Measurements from ENCODE around the gene CD79B.

The CD79B gene

DNA sequence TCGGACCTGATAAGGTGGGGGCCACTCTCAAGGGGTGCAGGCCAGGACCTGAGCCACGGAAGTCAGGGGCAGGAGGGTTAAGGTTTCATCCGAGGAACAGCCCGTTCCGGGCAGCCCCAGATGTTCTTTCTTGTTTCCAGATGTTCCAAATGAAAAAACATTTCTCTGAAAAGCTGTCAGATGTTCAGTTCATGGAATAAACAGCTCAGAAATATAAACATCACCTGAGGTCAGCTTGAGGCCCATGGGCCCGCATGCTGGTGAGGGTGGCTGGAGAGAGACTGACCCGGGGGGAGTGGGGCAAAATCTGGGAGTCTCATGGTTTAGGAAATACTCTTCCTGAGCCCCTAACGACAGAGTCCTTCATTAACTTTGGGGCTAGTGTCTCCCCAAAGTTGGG lies 1.5 kb upstream of the CD79B start:
- no peak overlapping the region for H3K4me3 ChIP-seq (ENCODE audit: low read length in 2 of 2)
- no peak overlapping the region for H3K27ac ChIP-seq (ENCODE audit: low read depth in 2 of 2, low read length in 2 of 2)
- H3K4me1 ChIP-seq (ENCODE audit: control insufficient read depth in 2 of 2, insufficient read depth in 2 of 2, low read length in 2 of 2) = peaks cover 5 to 6% of the 10 kb centered on the region in 2 donors
- H3K27me3 ChIP-seq (ENCODE audit: control insufficient read depth in 2 of 2, insufficient read depth in 2 of 2, low read length in 2 of 2) = no peaks in the 10 kb centered on the region
- H3K9me3 ChIP-seq (ENCODE audit: control insufficient read depth in 2 of 2, low read length in 2 of 2) = no peaks in the 10 kb centered on the region
- no peak overlapping the region for H3K9ac ChIP-seq (ENCODE audit: low read depth in 1 of 2, low read length in 2 of 2)
- peaks cover 0 to 5% of the 10 kb centered on the region in 2 donors for H3K36me3 ChIP-seq (ENCODE audit: control insufficient read depth in 2 of 2, insufficient read depth in 2 of 2, low read length in 2 of 2)

DNA sequence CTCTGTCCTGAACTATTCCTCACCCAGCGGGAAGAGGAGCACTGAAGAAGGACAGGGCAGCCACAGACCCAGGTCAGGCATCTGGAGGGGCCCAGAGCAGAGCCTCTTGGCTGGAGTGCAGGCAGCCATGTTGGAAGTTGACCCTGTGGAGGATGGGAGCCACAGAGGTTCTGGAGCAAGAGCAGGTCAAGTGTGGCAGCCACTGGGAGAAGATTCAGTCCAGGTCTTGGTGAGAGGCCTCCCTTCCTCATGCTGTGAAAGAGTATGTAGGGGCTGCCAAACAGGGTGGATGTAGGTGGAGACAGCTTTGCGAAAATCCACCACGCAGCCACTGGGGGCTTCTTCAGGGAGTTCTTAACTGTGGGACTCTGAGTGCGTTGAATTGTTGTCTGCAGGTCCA lies 590 bp upstream of the CD79B start:
- Histone ChIP-seq H3K9me3 (ENCODE audit: control insufficient read depth in 2 of 2, low read length in 2 of 2) (no peaks in the 10 kb centered on the region), H3K9ac (ENCODE audit: low read depth in 1 of 2, low read length in 2 of 2) (peak overlapping the region in 1 of 2 donors; percentile 5), H3K27ac (ENCODE audit: low read depth in 2 of 2, low read length in 2 of 2) (peak overlapping the region in 1 of 2 donors; percentile 61), H3K36me3 (ENCODE audit: control insufficient read depth in 2 of 2, insufficient read depth in 2 of 2, low read length in 2 of 2) (peaks cover 0 to 5% of the 10 kb centered on the region in 2 donors), H3K4me1 (ENCODE audit: control insufficient read depth in 2 of 2, insufficient read depth in 2 of 2, low read length in 2 of 2) (peaks cover 5 to 6% of the 10 kb centered on the region in 2 donors), H3K4me3 (ENCODE audit: low read length in 2 of 2) (no peak overlapping the region), H3K27me3 (ENCODE audit: control insufficient read depth in 2 of 2, insufficient read depth in 2 of 2, low read length in 2 of 2) (no peaks in the 10 kb centered on the region)

DNA sequence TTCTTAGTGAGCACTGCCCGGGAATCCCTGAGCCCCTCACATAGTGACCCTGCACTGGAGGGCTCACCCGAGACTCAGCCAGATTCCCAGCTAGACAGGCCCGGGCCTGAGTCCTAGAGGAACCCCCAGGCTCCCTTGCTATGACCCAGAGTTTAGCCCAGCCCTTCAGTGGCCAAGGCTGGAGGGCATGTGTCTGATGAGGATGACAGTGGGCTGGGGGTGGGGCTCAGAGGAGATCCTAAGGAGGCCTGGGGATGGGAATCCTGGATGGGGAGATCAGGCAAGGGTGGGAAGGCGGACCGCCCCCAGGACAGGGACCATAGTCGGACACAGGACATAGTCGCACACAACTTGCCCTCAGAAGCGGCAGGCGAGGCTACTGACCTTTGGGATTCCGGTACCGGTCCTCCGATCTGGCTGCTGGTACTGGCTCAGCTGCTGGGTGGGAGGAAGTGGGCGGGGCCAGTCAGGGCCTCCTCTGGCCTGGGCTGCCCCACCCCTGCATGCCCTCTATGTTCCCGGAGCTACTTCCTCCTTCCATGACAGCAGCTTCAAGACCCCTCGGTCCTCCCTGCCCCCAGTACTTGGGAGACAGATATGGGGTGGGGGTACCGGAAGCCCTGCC lies 1.1 kb downstream of the CD79B start:
- H3K4me1 ChIP-seq (ENCODE audit: control insufficient read depth in 2 of 2, insufficient read depth in 2 of 2, low read length in 2 of 2) = peaks cover 5 to 6% of the 10 kb centered on the region in 2 donors
- H3K4me3 ChIP-seq (ENCODE audit: low read length in 2 of 2) = peak overlapping the region; percentile 39 to 69
- peak overlapping the region in 1 of 2 donors; percentile 56 for H3K9ac ChIP-seq (ENCODE audit: low read depth in 1 of 2, low read length in 2 of 2)
- H3K9me3 ChIP-seq (ENCODE audit: control insufficient read depth in 2 of 2, low read length in 2 of 2) = no peaks in the 10 kb centered on the region
- H3K27ac ChIP-seq (ENCODE audit: low read depth in 2 of 2, low read length in 2 of 2) = peak overlapping the region; percentile 41 to 61
- H3K36me3 ChIP-seq (ENCODE audit: control insufficient read depth in 2 of 2, insufficient read depth in 2 of 2, low read length in 2 of 2) = peaks cover 0 to 5% of the 10 kb centered on the region in 2 donors
- no peaks in the 10 kb centered on the region for H3K27me3 ChIP-seq (ENCODE audit: control insufficient read depth in 2 of 2, insufficient read depth in 2 of 2, low read length in 2 of 2)

DNA sequence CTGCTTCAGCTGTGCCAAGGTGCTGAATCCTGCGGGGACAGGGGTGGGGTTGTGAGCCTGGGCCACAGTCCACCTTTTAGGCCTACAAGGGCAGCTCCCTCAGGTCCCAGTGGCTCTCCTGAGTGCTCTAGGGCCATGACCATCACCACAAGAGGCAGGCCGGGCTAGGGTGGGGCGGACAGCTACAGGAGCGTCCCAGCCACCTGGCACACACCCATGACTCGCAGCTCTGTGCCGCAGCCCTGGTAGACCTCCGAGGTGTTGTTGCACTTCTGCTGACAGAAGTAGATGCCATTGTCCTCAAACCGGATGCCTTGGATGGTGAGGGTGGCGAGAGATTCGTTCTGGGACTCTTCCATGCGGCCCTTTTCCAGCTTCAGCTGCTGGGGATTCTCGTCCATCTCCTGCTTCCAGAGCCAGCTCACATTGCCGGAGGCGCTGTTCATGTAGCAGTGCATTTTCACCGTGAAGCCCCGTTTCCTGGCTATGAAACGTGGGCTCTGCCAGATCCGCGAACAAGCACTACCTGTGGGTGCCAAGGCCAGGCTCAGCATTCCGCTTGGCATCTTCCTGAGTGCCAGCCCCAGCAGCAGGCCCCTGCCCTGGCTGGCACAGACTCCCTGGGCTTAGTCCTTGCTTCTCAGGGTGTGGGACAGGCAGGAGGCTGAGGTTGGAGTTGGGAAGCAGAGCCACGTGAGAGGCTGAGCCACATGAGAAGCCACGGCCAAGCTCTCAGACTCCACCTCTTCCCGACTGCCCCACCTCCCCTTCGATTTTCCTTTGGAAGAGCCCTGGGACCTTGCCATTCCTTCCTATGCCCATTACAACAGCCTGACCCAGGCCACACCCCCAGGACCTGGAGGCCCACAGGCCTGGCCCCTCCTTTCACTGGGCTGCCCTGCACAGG lies 2.0 kb downstream of the CD79B start:
- Histone ChIP-seq H3K4me3 (ENCODE audit: low read length in 2 of 2) (peak overlapping the region in 1 of 2 donors; percentile 69), H3K9ac (ENCODE audit: low read depth in 1 of 2, low read length in 2 of 2) (no peak overlapping the region), H3K4me1 (ENCODE audit: control insufficient read depth in 2 of 2, insufficient read depth in 2 of 2, low read length in 2 of 2) (peaks cover 5 to 6% of the 10 kb centered on the region in 2 donors), H3K27me3 (ENCODE audit: control insufficient read depth in 2 of 2, insufficient read depth in 2 of 2, low read length in 2 of 2) (no peaks in the 10 kb centered on the region), H3K9me3 (ENCODE audit: control insufficient read depth in 2 of 2, low read length in 2 of 2) (no peaks in the 10 kb centered on the region), H3K27ac (ENCODE audit: low read depth in 2 of 2, low read length in 2 of 2) (no peak overlapping the region), H3K36me3 (ENCODE audit: control insufficient read depth in 2 of 2, insufficient read depth in 2 of 2, low read length in 2 of 2) (peaks cover 0 to 5% of the 10 kb centered on the region in 2 donors)

DNA sequence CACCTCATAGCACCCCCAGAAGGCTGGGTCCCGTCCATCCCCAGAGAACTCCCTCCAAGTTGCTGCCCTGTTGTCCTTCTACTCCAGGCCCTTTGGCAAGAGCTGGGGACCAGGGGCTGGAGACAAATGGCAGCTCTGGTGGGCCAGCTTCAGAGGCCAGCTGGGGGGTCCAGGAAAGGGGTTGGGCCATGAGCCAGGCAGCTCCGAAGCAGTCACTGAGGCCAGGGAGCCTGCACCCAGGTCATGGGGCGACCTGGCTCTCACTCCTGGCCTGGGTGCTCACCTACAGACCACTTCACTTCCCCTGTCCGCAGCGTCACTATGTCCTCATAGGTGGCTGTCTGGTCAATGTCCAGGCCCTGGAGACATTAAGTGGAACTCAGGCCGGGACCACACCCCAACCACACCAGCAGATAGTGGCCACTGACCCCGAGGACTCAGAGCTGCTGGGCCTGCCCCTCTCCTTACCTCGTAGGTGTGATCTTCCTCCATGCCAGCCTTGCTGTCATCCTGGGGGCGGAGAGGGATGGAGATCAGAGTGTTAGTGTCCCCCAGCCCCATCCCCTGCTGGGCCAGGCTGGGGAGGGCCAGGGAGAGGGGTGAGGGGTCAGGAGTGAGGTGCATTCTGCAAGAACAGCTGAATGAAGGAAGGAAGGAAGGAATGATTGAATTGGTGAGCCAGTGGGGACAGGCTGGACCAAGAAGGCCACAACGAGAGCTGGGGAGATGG lies 3.0 kb downstream of the CD79B start:
- Histone ChIP-seq H3K27me3 (ENCODE audit: control insufficient read depth in 2 of 2, insufficient read depth in 2 of 2, low read length in 2 of 2) (no peaks in the 10 kb centered on the region), H3K27ac (ENCODE audit: low read depth in 2 of 2, low read length in 2 of 2) (no peak overlapping the region), H3K9me3 (ENCODE audit: control insufficient read depth in 2 of 2, low read length in 2 of 2) (no peaks in the 10 kb centered on the region), H3K36me3 (ENCODE audit: control insufficient read depth in 2 of 2, insufficient read depth in 2 of 2, low read length in 2 of 2) (peaks cover 0 to 5% of the 10 kb centered on the region in 2 donors), H3K4me1 (ENCODE audit: control insufficient read depth in 2 of 2, insufficient read depth in 2 of 2, low read length in 2 of 2) (peaks cover 5 to 6% of the 10 kb centered on the region in 2 donors), H3K9ac (ENCODE audit: low read depth in 1 of 2, low read length in 2 of 2) (no peak overlapping the region), H3K4me3 (ENCODE audit: low read length in 2 of 2) (peak overlapping the region in 1 of 2 donors; percentile 20)

DNA sequence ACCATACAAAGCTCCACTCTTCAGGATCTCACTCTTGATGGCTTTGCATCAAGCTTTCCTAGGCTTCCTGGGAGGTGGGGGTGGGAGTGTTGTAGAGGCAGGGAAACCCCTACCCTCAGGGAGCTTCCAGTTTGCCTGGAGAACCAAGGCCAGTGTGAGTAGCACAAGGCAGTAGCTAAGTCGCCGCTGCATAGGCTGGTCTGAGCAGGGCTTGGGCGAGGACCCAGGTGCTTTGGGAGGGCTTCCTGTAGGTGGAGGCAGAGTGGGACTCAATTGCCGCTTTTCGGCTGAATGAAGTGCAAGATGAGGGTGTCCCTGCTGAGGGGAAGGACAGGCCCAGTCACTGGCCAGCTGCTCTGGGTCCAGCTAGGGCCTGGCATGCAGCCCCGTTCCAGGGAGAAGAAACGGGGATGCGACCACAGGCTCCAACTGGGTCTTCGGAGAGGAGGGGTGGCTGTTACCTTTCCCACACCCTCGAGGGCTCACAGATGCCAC lies 3.9 kb downstream of the CD79B start:
- no peaks in the 10 kb centered on the region for H3K27me3 ChIP-seq (ENCODE audit: control insufficient read depth in 2 of 2, insufficient read depth in 2 of 2, low read length in 2 of 2)
- H3K9me3 ChIP-seq (ENCODE audit: control insufficient read depth in 2 of 2, low read length in 2 of 2) = no peaks in the 10 kb centered on the region

DNA sequence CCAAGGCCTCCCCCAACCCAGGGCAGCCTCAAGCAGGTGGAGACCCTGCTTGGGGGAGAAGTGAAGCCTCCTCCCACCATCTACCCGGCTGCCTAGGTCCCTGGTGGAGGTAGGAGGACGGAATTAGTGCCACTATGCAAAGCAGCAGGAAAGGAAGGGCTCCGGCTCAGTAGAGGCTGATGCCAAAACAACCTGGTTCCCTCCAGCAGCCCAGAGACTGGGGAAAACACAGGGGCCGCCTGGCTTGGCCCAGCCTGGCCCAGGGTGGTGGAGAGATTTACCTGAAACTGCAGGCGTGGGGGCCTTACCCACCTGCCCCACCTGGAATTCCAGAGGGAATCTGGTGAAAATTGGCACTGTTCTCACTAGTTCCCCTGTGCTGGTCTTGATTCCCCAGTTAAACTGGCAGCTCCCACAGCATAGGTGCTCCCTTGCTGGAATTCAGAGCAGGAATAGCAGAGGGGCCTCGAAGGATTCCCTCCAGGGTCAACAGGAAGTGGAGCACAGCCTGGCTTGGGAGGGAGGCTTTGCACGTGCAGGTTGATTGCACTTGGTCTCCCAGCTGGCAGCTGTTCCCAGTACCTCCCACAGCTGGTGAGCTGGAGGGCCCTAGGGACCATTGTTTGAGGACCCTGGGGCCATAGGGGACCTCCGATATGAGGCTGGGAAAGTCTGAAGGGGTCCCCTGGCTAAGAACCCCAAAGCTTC lies 4.5 kb downstream of the CD79B start:
- Histone ChIP-seq H3K27me3 (ENCODE audit: control insufficient read depth in 2 of 2, insufficient read depth in 2 of 2, low read length in 2 of 2) (no peaks in the 10 kb centered on the region), H3K27ac (ENCODE audit: low read depth in 2 of 2, low read length in 2 of 2) (peak overlapping the region in 1 of 2 donors; percentile 16), H3K4me1 (ENCODE audit: control insufficient read depth in 2 of 2, insufficient read depth in 2 of 2, low read length in 2 of 2) (peaks cover 5 to 6% of the 10 kb centered on the region in 2 donors), H3K4me3 (ENCODE audit: low read length in 2 of 2) (no peak overlapping the region), H3K9ac (ENCODE audit: low read depth in 1 of 2, low read length in 2 of 2) (no peak overlapping the region), H3K9me3 (ENCODE audit: control insufficient read depth in 2 of 2, low read length in 2 of 2) (no peaks in the 10 kb centered on the region), H3K36me3 (ENCODE audit: control insufficient read depth in 2 of 2, insufficient read depth in 2 of 2, low read length in 2 of 2) (peaks cover 0 to 5% of the 10 kb centered on the region in 2 donors)

More for the DNA sequence above, 3.9 kb downstream of the CD79B start:
- Histone ChIP-seq H3K4me1 (ENCODE audit: control insufficient read depth in 2 of 2, insufficient read depth in 2 of 2, low read length in 2 of 2) (peaks cover 5 to 6% of the 10 kb centered on the region in 2 donors), H3K27ac (ENCODE audit: low read depth in 2 of 2, low read length in 2 of 2) (peak overlapping the region in 1 of 2 donors; percentile 16), H3K9ac (ENCODE audit: low read depth in 1 of 2, low read length in 2 of 2) (no peak overlapping the region), H3K4me3 (ENCODE audit: low read length in 2 of 2) (no peak overlapping the region), H3K36me3 (ENCODE audit: control insufficient read depth in 2 of 2, insufficient read depth in 2 of 2, low read length in 2 of 2) (peaks cover 0 to 5% of the 10 kb centered on the region in 2 donors)

DNA sequence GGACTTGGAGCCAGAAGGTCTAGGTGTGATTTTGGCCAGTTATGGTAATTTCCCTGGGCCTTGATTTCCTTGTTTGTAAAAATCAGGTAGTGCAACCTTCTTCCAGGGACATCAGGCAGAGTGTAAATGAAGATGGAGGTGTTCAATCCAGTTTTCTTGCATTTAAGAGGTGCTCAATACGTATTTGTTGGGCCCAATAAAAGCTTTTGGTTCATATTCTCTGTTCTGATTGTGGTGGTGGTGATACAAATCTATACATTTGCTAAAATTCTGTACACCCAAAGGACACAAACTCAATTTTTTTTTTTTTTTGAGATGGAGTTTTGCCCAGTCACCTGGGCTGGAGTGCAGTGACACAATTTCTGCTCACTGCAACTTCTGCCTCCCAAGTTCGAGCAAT lies 6.0 kb downstream of the CD79B start:
- Histone ChIP-seq H3K4me1 (ENCODE audit: control insufficient read depth in 2 of 2, insufficient read depth in 2 of 2, low read length in 2 of 2) (peaks cover 3% of the 10 kb centered on the region in 2 donors), H3K9me3 (ENCODE audit: control insufficient read depth in 2 of 2, low read length in 2 of 2) (no peaks in the 10 kb centered on the region), H3K27me3 (ENCODE audit: control insufficient read depth in 2 of 2, insufficient read depth in 2 of 2, low read length in 2 of 2) (no peaks in the 10 kb centered on the region), H3K27ac (ENCODE audit: low read depth in 2 of 2, low read length in 2 of 2) (no peak overlapping the region), H3K36me3 (ENCODE audit: control insufficient read depth in 2 of 2, insufficient read depth in 2 of 2, low read length in 2 of 2) (peaks cover 0 to 5% of the 10 kb centered on the region in 2 donors), H3K4me3 (ENCODE audit: low read length in 2 of 2) (no peak overlapping the region), H3K9ac (ENCODE audit: low read depth in 1 of 2, low read length in 2 of 2) (no peak overlapping the region)

DNA sequence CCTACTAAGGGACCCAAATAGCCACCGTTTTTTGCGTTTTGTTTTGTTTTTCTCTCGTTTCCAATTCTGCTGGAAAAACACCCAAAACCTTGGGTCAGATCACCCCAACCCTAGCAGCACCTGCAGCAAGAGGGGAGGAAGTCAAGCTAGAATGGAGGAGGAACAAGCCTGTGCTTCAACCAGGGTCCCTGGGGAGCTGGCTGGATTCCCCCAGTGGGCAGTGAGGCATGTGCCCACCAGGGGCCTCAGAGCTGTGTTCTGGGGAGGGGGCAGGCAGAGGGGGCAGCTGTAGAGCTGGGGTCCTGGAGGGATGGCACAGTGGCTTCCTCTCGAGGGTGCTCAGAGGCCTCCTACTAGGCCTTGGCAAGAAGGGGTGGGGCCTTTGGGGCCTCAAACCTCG lies 6.5 kb downstream of the CD79B start:
- H3K36me3 ChIP-seq (ENCODE audit: control insufficient read depth in 2 of 2, insufficient read depth in 2 of 2, low read length in 2 of 2) = peaks cover 0 to 5% of the 10 kb centered on the region in 2 donors
- H3K4me3 ChIP-seq (ENCODE audit: low read length in 2 of 2) = no peak overlapping the region
- H3K9ac ChIP-seq (ENCODE audit: low read depth in 1 of 2, low read length in 2 of 2) = no peak overlapping the region
- H3K9me3 ChIP-seq (ENCODE audit: control insufficient read depth in 2 of 2, low read length in 2 of 2) = no peaks in the 10 kb centered on the region
- H3K27me3 ChIP-seq (ENCODE audit: control insufficient read depth in 2 of 2, insufficient read depth in 2 of 2, low read length in 2 of 2) = no peaks in the 10 kb centered on the region
- H3K27ac ChIP-seq (ENCODE audit: low read depth in 2 of 2, low read length in 2 of 2) = no peak overlapping the region
- no peaks in the 10 kb centered on the region for H3K4me1 ChIP-seq (ENCODE audit: control insufficient read depth in 2 of 2, insufficient read depth in 2 of 2, low read length in 2 of 2)

Measured in mucosa of rectum (tissue), 2 donors.